Dedifferentiated amniotic fluid mesenchymal stem cell (primary cell): ENCODE results near the gene NFE2.

Experiments
- DNase-seq: peaks from one replicate; pipeline ENCODE4 v3.0.0-alpha.2; 2016; ENCODE audit errors: extremely low spot score

Gene NFE2

GRCh38 chr12:54306925-54307741 lies 6.3 kb upstream of the NFE2 start:
- no peak for DNase-seq

GRCh38 chr12:54304187-54304810 lies 3.5 kb upstream of the NFE2 start:
- no peak for DNase-seq

- no peak for DNase-seq
Measured at GRCh38 chr12:54303640-54304039, 2.8 kb upstream of the NFE2 start.

DNA sequence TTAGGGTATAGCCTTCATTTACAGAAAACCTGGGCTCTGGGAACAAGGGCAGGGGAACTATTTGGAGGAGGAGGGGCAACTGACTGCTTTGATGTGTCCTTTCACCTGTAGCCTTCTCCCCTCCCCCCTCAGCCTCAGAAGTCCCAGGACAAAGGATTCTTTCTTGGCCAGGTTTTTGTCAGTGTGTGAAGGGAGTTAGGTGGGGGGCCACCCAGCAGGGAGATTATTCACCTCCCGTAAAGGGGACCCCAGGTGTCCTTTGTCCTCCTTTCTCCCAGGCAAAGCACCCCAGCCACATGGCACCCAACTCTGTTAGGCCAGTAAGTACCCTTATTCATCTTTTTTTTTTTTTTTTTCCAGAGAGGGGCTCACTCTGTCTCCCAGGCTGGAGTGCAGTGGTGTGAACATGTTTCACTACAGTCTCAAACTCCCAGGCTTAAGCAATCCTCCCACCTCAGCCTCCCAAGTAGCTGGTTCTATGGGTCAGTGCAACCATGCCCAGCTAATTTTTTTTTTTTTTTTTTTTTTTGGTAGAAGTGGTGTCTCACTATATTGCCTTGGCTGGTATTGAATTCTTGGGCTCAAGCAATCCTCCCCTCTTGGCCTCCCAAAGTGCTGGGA lies 723 bp upstream of the NFE2 start:
- no peak for DNase-seq

DNA sequence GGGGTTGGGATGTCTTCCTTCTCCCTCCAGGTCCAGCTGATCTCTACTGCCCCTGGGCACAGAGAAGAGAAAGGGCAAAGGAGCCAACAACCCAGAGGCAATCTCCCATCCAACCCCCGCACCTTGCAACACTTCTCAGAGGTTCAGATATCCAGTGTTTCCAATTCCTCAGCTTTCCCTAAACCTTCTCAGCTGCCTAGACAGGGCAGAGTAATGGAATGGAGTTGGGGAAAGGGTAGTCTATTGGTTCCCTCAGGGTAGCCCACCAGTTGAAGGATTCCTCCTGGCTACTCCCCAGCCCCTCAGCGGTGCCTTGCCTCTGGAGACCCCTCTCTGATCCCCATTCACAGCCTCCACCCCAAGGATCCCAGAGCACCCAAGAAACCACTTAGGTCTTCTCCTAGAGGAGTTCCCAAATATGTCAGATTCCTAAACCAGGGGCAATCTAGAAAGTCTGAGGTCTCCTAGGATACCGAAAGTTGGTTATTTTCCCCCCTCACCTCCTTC lies 537 bp downstream of the NFE2 start:
- no peak for DNase-seq

DNA sequence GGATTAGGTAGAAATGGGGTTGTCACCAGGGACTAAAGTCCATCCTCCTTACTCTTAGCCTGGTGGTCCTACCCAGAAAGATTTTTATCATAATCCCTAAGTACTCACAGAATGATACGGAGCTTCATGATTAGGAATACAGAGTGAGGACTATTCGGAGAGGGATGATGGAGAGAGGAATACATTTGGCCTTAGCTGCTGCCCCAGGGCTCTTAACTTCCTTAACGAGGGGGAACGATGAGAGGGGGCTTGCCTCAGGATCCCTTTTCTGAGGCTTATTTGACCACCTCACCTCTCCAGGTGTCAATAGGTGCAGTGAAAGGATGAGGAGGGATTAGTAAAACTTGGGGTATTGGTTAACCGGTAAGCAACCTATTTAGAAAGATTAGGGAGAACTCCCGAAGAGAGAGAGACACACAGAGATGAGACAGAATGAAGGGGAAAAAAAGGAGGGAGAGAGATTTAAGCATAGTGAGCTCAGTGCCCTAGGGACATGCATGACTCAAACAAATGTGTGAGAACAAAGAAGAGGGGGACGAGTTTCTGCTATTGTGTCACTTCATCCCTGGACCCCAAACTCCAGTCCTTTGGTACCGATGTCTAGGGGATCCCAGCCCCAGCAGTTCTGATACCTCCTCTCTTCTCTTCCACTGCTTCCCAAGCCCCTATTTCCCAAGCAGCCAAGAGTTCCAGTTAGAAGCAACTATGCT lies 1.1 kb downstream of the NFE2 start:
- no peak for DNase-seq

GRCh38 chr12:54298904-54299303 lies 1.9 kb downstream of the NFE2 start:
- DNase-seq = no peak

GRCh38 chr12:54296393-54297099 lies 4.3 kb downstream of the NFE2 start:
- DNase-seq = no peak

GRCh38 chr12:54294953-54295566 lies 5.8 kb downstream of the NFE2 start:
- DNase-seq = no peak

DNA sequence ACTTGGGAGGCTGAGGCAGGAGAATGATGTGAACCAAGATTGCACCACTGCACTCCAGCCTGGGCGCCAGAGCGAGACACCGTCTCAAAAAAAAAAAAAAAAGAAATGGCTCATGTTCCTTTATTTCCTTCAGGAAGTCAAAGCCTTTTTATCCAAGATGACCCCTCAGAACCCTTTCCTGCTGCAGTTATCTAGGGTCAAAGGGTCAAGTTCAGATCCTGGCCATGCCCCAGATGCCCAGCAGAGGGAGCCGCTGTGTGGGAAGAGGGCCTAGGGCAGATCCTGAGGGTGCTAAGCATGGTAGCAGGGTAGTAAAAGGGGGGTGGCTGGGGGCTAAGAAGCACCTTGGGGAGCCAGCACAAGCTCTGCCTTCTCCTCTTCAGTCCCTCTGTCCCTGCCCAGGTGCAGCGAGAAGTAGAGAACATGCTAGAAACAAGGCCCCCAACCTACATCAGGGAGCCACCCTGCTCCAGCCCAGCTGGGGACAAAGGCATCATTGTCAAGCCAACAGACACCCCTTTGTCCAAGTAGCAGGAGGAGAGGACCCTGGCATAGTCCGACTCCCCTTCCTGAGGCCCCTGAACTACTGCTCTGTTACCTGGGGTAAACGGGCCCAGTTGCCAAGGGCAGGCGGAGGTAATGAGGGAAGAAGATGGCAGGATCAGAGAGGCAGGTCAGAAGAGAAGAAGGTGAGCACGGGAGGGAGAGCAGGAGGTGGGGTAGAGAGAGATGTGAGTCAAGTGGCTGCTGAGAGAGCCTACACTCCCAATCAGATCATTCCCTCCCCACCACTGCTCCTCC lies 6.5 kb downstream of the NFE2 start:
- no peak for DNase-seq

GRCh38 chr12:54292931-54293241 lies 7.9 kb downstream of the NFE2 start:
- DNase-seq = no peak

- no peak for DNase-seq
Measured at GRCh38 chr12:54292083-54292930, 8.5 kb downstream of the NFE2 start.

GRCh38 chr12:54287261-54288157 lies 13.3 kb downstream of the NFE2 start:
- DNase-seq = no peak

DNA sequence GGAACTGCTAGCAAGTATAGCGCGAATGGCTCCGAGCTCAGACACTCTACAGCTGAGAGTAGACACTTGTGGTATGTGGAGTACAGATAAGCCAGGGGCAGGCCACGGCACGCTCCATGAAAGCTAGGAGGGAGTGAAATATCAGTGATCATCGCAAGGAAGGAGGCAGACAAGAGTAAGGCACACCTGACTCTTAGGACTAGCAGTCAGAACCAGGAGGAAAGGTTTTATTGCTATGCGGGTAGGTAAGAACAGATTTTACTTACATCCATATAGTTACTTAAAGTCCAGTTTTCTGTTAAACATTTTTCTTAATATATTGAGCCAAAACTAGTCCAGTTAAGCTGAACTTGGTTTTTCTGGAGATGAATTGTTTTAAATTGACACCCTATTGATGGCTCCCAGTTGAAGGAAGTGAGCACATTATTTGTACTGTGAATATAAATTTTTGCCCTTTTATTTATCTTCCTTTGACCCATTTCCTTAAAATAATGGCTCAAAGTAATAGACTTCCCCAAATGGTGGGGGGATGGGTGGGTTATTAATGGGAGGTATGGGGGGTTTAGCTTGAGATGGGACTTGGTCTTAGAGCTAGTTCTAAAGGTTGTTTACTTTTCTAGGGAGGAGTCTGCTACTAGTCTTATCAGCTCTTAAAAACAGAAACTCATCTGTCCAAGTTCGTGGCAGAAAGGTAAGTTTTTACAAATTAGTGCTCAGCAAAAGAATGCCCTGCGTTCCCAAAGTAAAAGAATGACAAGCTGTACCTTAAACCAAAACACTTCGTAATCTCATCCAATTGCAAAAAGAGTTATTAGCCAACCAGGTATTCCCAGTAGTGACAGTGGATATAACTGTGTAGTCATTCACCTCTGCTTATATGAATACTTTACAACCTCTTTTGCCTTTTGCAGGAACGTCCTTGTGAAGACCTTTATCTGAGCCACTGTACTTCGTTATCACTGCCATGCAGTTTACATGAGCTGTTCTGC lies 14.5 kb downstream of the NFE2 start:
- no peak for DNase-seq

- no peak for DNase-seq
Measured at GRCh38 chr12:54285150-54286041, 15.4 kb downstream of the NFE2 start.
